ENCODE data around the gene FGD4. TPM values are rescaled to one million over a fixed set of nuclear protein-coding genes. Genes with fewer than 3 reads are reported as not detected.
A peak's percentile ranks its signal among the peaks of the same experiment; 100 is the strongest.

FGD4 gene
- total RNA-seq, 1 experiment from 2014 or later, result 37.4 TPM

- H3K27ac Mint-ChIP-seq (ENCODE audit: unreplicated experiment), result peak overlapping the region; percentile 58
- BruUV-seq (replicated peaks), result no TSS peak
- CTCF ChIA-PET, result interaction anchor here (0.7 to 1.0 kb wide), 5 partner anchors 13 to 426 kb away, joined by 3 to 10 read pairs (median 6); no protein-coding TSS in a partner anchor
Measured at GRCh38 chr12:32402170-32402569, 2.8 kb downstream of the FGD4 start.

GRCh38 chr12:32402946-32403345, 3.6 kb downstream of the FGD4 start:
- H3K27ac Mint-ChIP-seq (ENCODE audit: unreplicated experiment), result no peak overlapping the region
- intact Hi-C loops (cut with micrococcal nuclease; ENCODE audit: unreplicated experiment), result loop anchor here (5.0 kb wide), 1 partner anchor 129 kb away; no protein-coding TSS in a partner anchor
- H3K4me3 Mint-ChIP-seq (ENCODE audit: low read depth, unreplicated experiment), result peak overlapping the region; percentile 98
- BruUV-seq (replicated peaks), result TSS peak; percentile 2
- TF ChIP-seq, protein P1, sequence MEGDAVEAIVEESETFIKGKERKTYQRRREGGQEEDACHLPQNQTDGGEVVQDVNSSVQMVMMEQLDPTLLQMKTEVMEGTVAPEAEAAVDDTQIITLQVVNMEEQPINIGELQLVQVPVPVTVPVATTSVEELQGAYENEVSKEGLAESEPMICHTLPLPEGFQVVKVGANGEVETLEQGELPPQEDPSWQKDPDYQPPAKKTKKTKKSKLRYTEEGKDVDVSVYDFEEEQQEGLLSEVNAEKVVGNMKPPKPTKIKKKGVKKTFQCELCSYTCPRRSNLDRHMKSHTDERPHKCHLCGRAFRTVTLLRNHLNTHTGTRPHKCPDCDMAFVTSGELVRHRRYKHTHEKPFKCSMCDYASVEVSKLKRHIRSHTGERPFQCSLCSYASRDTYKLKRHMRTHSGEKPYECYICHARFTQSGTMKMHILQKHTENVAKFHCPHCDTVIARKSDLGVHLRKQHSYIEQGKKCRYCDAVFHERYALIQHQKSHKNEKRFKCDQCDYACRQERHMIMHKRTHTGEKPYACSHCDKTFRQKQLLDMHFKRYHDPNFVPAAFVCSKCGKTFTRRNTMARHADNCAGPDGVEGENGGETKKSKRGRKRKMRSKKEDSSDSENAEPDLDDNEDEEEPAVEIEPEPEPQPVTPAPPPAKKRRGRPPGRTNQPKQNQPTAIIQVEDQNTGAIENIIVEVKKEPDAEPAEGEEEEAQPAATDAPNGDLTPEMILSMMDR (IDR thresholded peaks at IDR 0.05; ENCODE audit: unreplicated experiment), result no peak
- no peaks in the 10 kb centered on the region for H3K27me3 Mint-ChIP-seq (ENCODE audit: unreplicated experiment)
- CTCF ChIA-PET, result interaction anchor here (1.0 kb wide), 1 partner anchor 270 kb away, joined by 3 read pairs; no protein-coding TSS in a partner anchor
- peaks cover 16% of the 10 kb centered on the region for H3K4me1 Mint-ChIP-seq (ENCODE audit: low read depth, unreplicated experiment)
- H3K36me3 Mint-ChIP-seq (ENCODE audit: insufficient read depth, unreplicated experiment), result peaks cover 36% of the 10 kb centered on the region
- no peaks in the 10 kb centered on the region for H3K9me3 Mint-ChIP-seq (ENCODE audit: low read depth, unreplicated experiment)
- no peak for DNase-seq

More at GRCh38 chr12:32402170-32402569, 2.8 kb downstream of the FGD4 start:
- H3K4me1 Mint-ChIP-seq (ENCODE audit: low read depth, unreplicated experiment), result peaks cover 8% of the 10 kb centered on the region
- no peaks in the 10 kb centered on the region for H3K9me3 Mint-ChIP-seq (ENCODE audit: low read depth, unreplicated experiment)
- DNase-seq, result no peak
- intact Hi-C loops (cut with micrococcal nuclease; ENCODE audit: unreplicated experiment), result loop anchor here (5.0 kb wide), 1 partner anchor 130 kb away; no protein-coding TSS in a partner anchor
- H3K36me3 Mint-ChIP-seq (ENCODE audit: insufficient read depth, unreplicated experiment), result peaks cover 36% of the 10 kb centered on the region
- no peaks in the 10 kb centered on the region for H3K27me3 Mint-ChIP-seq (ENCODE audit: unreplicated experiment)
- TF ChIP-seq, protein P1 (IDR thresholded peaks at IDR 0.05; ENCODE audit: unreplicated experiment), result no peak
- peak overlapping the region; percentile 98 for H3K4me3 Mint-ChIP-seq (ENCODE audit: low read depth, unreplicated experiment)

DNA sequence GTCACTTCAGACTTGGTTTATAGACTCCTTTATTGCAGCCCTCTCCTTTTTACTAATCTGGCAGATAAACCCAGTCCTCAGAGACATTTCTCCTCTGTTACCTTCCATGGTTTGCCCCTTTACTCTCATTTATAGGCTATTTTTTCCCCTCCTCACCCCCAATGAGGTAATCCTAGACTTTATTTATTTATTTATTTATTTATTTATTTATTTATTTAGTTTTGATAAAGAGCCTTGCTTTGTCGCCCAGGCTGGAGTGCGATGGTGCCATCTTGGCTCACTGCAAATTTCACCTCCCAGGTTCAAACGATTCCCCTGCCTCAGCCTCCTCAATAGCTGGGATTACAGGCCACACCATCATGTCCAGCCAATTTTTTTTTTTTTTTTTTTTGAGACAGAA, 8.4 kb downstream of the FGD4 start:
- TF ChIP-seq, protein P1 (IDR thresholded peaks at IDR 0.05; ENCODE audit: unreplicated experiment), result no peak
- Mint-ChIP-seq H3K27me3 (ENCODE audit: unreplicated experiment) (no peaks in the 10 kb centered on the region), H3K27ac (ENCODE audit: unreplicated experiment) (no peak overlapping the region), H3K4me3 (ENCODE audit: low read depth, unreplicated experiment) (no peak overlapping the region), H3K36me3 (ENCODE audit: insufficient read depth, unreplicated experiment) (peaks cover 27% of the 10 kb centered on the region), H3K9me3 (ENCODE audit: low read depth, unreplicated experiment) (no peaks in the 10 kb centered on the region), H3K4me1 (ENCODE audit: low read depth, unreplicated experiment) (peaks cover 23% of the 10 kb centered on the region)
- CTCF ChIA-PET, result no interaction called here
- no TSS peak for BruUV-seq (replicated peaks)
- intact Hi-C loops (cut with micrococcal nuclease; ENCODE audit: unreplicated experiment), result no loop called here
- DNase-seq, result no peak

DNA sequence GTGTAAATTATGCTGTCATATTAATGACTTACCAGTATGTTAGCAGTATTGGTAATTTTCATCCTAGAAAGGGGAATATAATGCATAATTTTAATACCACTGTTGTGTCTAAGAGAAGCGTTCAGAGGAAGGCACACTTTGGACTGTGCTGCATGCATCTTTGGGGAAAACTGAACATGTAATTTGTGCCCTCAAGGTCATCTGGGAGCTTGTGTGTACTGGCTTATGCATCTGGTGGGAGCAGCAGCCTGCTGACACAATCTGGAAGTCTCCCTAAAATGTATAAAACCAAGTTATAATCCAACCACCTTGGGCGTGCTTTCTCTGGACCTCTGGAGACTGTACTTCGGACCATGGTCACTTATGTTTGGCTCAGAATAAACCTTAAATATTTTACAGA, 14.1 kb downstream of the FGD4 start:
- peaks cover 31% of the 10 kb centered on the region for H3K36me3 Mint-ChIP-seq (ENCODE audit: insufficient read depth, unreplicated experiment)

More for the DNA sequence above, 14.1 kb downstream of the FGD4 start:
- no peak overlapping the region for H3K27ac Mint-ChIP-seq (ENCODE audit: unreplicated experiment)
- H3K9me3 Mint-ChIP-seq (ENCODE audit: low read depth, unreplicated experiment), result no peaks in the 10 kb centered on the region
- peaks cover 22% of the 10 kb centered on the region for H3K4me1 Mint-ChIP-seq (ENCODE audit: low read depth, unreplicated experiment)
- TSS peak; percentile 3 for BruUV-seq (replicated peaks)
- DNase-seq, result no peak
- intact Hi-C loops (cut with micrococcal nuclease; ENCODE audit: unreplicated experiment), result no loop called here
- H3K4me3 Mint-ChIP-seq (ENCODE audit: low read depth, unreplicated experiment), result no peak overlapping the region
- CTCF ChIA-PET, result no interaction called here
- no peaks in the 10 kb centered on the region for H3K27me3 Mint-ChIP-seq (ENCODE audit: unreplicated experiment)
- TF ChIP-seq, protein P1 (IDR thresholded peaks at IDR 0.05; ENCODE audit: unreplicated experiment), result no peak
